SJCRH30 (cell line): ENCODE results near the gene ZMYND8. TPM values are rescaled to one million over a fixed set of nuclear protein-coding genes. Genes with fewer than 3 reads are reported as not detected.
A peak's percentile ranks its signal among the peaks of the same experiment; 100 is the strongest.

Experiments used
- DNase-seq, 2 experiments: peaks; one replicate each; pipeline ENCODE4 v3.0.0-alpha.2; 2015 to 2020
- H3K27ac ChIP-seq: fragments of 250-450 bp; sonication (Bioruptor Pico); 2 replicates; pipeline ENCODE4 v1.5.1; 2020; ENCODE audit warnings: mild to moderate bottlenecking, moderate library complexity
- H3K27me3 ChIP-seq: fragments of 250-450 bp; sonication (Bioruptor Pico); 2 replicates; pipeline ENCODE4 v1.5.1; 2020; ENCODE audit warnings: mild to moderate bottlenecking, moderate library complexity
- H3K36me3 ChIP-seq: fragments of 250-450 bp; sonication (Bioruptor Pico); 2 replicates; pipeline ENCODE4 v1.5.1; 2020; ENCODE audit warnings: mild to moderate bottlenecking, moderate library complexity
- H3K4me1 ChIP-seq: fragments of 250-450 bp; sonication (Bioruptor Pico); 2 replicates; pipeline ENCODE4 v1.5.1; 2020; ENCODE audit warnings: mild to moderate bottlenecking, moderate library complexity
- H3K4me3 ChIP-seq: fragments of 250-450 bp; sonication (Bioruptor Pico); 2 replicates; pipeline ENCODE4 v1.5.1; 2020; ENCODE audit warnings: mild to moderate bottlenecking, moderate library complexity
- H3K9me3 ChIP-seq: fragments of 250-450 bp; sonication (Bioruptor Pico); replicated peaks from 2 replicates; pipeline ENCODE4 v1.5.1; 2020; ENCODE audit warnings: mild to moderate bottlenecking, moderate library complexity
- total RNA-seq: library from RNA; depleted of rRNA; stranded (reverse); fragments of >200 nt; shearing (Covaris generic); gene quantifications from 2 replicates; pipeline ENCODE4 v1.2.3, GENCODE V29; 2014

The ZMYND8 gene
- total RNA-seq, 1 experiment from 2014 or later: 45.8 TPM

DNA sequence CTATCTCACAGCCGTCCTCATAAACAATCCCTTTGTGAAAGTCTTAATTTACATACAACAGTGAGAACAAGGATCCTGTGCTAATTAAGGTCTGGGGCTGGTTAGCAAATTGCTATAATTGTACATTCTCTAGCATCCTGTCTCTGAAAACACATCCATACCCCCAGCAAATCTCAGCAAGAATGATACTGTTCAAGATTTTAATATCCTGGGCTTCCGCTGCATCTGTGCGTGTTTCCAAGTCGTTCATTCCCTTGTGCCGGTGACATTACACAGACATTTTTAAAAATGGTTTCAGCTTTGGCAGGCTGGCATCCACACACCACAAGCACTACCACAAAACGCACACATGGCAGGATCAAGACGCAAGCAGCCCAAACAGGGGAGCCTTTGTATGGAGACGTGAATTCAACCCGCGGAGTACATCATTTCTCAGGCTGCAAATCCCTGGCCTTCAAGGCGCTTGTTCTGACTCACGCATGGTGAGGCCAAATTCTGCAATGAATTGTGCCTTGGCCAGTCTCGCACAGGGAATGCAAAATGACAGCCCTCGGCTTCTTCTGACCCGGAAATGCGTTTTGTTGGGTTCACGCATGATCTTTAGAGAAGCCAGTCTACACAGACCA lies 20.3 kb downstream of the ZMYND8 start:
- Histone ChIP-seq H3K27ac (no peak overlapping the region), H3K27me3 (no peaks in the 10 kb centered on the region), H3K4me1 (peaks cover 5% of the 10 kb centered on the region; the same call in 1 of the 2 replicates), H3K4me3 (no peak overlapping the region), H3K9me3 (no peaks in the 10 kb centered on the region), H3K36me3 (peaks cover 61% of the 10 kb centered on the region)
- peak in 1 of 2 experiments; percentile 49 for DNase-seq

DNA sequence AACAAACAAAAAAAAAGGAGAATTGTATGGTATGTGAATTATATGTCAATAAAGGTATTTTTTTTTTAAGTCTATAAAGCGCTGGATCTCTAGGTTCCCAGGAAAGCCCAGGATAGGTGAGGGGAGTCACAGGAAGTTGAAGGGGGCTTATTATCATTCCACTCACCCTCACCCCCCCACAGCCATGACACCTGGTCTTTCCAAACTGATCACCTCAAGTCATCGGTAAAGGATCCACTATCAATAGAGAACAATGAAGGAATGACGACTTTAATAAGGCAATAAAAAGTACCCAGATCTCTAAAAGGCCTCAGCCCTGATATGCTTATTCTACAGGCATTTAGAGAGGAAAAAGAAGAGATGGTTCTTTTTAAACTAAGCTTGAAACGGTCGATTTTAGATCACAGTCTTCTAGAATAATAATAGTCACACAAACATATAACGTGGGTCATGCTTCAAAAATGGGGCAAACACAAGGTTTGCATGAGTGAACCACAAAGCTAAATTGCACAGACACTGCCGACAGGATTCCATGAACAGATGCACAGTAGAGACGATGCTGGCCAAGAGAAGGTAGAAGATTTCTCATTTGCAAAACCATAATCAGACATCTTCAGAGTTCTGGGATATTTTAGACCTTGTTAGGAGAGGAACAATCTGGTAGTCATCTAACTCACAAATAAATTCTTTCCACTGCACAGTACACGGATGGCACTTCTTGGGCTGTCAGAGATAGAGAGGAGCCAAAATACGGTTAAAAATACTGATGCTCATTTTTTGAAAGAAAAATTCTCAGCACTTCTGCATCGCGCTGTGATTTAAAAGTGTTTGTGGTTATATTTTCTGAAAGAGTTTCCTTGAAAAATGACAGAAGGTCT lies 21.0 kb downstream of the ZMYND8 start:
- no peaks in the 10 kb centered on the region for H3K9me3 ChIP-seq
- H3K27ac ChIP-seq: no peak overlapping the region
- H3K4me1 ChIP-seq: peaks cover 5% of the 10 kb centered on the region; the same call in 1 of the 2 replicates

DNA sequence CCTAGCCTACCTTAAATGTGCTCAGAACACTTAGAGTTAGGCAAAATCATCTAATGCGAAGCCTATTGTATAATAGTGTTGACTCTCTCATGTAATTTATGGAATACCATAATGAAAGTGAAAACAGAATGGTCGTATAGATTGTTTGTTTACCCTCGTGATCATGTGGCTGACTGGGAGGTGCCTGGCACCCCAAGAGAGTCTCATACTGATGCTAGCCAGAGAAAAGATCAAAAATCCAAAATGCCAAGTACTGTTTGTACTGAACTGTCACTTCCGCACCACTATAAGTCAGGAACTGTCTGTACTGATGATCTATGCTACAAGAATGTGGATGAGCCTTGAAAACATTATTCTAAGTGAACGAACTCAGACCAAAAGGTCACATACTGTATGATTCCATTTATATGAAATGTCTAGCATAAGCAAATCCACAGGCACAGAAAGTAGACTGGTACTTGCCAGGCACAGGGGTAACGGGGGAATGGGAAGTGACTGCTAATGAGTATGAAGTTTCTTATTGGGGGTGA lies 22.4 kb downstream of the ZMYND8 start:
- Histone ChIP-seq H3K27me3 (no peaks in the 10 kb centered on the region), H3K4me3 (no peak overlapping the region), H3K27ac (no peak overlapping the region), H3K36me3 (peaks cover 49% of the 10 kb centered on the region), H3K9me3 (no peaks in the 10 kb centered on the region), H3K4me1 (peaks cover 5% of the 10 kb centered on the region; the same call in 1 of the 2 replicates)
- no peak for DNase-seq

More for the DNA sequence above, 21.0 kb downstream of the ZMYND8 start:
- Histone ChIP-seq H3K36me3 (peaks cover 61% of the 10 kb centered on the region), H3K4me3 (no peak overlapping the region), H3K27me3 (no peaks in the 10 kb centered on the region)
- DNase-seq: no peak

DNA sequence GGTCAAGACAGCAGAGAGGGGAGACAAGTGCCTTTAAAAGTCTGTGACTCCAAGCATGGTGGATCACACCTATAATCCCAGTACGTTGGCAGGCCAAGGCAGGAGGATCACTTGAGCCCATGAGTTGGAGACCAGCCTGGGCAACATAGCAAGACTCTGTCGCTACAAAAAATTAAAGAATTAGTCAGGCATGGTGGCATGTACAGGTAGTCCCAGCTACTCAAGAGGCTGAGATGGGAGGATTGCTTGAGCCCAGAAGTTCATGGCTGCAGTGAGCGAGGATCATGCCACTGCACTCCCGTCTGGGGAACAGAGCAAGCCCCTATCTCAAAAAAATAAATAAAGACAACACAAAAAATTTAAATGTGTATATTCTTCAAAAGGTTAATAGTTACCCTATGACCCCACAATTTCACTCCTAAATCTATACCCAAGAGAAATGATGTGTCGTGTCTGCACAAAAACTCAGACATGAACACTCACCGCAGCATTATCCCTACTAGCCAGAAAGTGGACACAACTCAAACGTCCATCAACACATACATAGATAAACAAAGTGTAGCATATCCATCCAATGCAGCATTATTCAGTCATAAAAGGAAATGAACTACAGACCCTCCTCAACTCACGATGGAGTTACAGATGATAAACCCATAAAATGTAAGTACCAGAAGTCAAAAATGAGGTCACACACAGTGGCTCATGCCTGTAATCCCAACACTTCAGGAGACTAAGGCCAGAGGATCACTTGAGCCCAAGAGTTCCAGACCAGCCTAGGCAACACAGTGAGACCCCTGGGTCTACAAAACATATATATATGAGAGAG lies 23.9 kb downstream of the ZMYND8 start:
- no peak for DNase-seq
- Histone ChIP-seq H3K4me3 (no peak overlapping the region), H3K9me3 (no peaks in the 10 kb centered on the region), H3K4me1 (peaks cover 5% of the 10 kb centered on the region; the same call in 1 of the 2 replicates), H3K36me3 (peaks cover 44% of the 10 kb centered on the region), H3K27me3 (no peaks in the 10 kb centered on the region), H3K27ac (no peak overlapping the region)

DNA sequence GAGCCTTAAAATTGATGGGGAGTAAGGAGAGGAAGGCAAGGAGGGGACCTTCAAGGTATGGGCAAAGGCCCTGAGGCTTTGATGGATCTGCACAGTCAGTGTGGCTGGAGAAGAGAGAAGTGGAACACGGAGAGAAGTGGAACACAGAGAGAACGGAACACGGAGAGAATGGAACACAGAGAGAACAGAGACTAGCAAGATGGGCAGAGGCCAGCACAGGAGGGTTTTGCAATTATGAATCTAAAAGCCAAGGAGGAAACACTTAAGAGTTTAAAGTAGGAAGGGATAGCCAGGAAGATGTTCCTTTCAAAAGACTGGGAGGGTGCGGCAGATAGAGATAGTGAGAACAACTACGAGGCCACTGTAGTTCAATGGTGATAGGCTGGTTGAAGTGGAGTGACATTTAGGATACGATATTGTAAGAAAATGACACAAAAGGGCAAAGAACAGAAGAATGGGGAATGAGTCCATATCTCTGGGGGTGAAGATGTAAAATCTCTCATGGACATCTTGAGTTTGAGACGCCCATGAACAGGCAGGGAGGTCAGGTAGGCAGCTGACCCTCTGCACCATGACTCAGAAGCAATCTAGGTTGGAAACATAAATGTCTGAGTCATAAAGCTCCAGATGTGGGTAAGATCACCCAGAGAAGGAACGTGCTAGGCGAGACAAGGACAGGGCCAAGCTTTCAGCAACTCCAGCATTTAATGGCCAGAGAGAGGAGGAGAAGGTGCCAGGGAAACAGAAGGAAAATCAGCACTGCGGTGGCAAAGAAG lies 25.4 kb downstream of the ZMYND8 start:
- DNase-seq: no peak
- no peaks in the 10 kb centered on the region for H3K27me3 ChIP-seq
- no peak overlapping the region for H3K27ac ChIP-seq
- H3K4me1 ChIP-seq: peaks cover 5% of the 10 kb centered on the region; the same call in 1 of the 2 replicates
- H3K9me3 ChIP-seq: no peaks in the 10 kb centered on the region
- H3K4me3 ChIP-seq: no peak overlapping the region
- H3K36me3 ChIP-seq: peaks cover 35% of the 10 kb centered on the region

DNA sequence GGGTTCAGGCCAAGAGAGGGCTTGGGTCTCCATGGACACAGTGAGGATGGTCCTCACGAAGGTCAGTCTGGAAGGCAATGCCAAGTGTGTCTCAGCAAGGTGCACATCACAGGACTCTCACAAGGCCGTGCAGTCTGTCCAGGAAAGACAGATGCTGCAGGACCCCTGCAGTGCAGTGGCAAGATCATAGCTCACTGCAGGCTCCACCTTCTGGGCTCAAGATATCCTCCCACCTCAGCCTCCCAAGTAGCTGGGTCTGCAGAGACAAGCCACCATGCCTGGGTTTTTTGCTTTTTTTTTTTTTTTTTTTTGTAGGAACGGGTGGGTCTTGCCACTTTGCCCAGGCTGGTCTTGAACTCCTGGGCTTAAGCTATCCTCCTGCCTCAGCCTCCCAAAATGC lies 26.4 kb downstream of the ZMYND8 start:
- Histone ChIP-seq H3K9me3 (no peaks in the 10 kb centered on the region), H3K4me3 (no peak overlapping the region), H3K36me3 (peaks cover 29% of the 10 kb centered on the region), H3K4me1 (peaks cover 5% of the 10 kb centered on the region; the same call in 1 of the 2 replicates), H3K27me3 (no peaks in the 10 kb centered on the region), H3K27ac (no peak overlapping the region)
- no peak for DNase-seq

DNA sequence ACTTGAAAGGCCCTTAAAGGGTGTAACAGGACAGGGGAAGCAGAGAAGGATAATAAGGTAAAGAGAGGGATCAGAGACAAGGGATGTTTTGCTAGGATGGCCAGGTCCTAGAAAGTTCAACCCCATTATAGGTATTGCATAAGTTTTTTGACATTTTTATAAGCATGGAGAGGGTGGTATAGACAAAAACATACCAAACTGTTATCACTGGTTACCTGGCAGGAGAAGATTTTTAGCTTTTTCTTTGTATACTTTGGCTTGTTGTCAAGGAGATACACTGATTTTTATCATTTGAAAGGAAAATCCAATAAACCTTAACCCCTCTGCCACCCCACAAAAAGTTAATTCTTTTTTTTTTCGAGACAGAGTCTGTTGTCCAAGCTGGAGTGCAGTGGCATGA lies 28.4 kb downstream of the ZMYND8 start:
- Histone ChIP-seq H3K9me3 (no peaks in the 10 kb centered on the region), H3K36me3 (peaks cover 22% of the 10 kb centered on the region), H3K27me3 (no peaks in the 10 kb centered on the region), H3K4me1 (no peaks in the 10 kb centered on the region), H3K4me3 (no peak overlapping the region), H3K27ac (no peak overlapping the region)
- no peak for DNase-seq

DNA sequence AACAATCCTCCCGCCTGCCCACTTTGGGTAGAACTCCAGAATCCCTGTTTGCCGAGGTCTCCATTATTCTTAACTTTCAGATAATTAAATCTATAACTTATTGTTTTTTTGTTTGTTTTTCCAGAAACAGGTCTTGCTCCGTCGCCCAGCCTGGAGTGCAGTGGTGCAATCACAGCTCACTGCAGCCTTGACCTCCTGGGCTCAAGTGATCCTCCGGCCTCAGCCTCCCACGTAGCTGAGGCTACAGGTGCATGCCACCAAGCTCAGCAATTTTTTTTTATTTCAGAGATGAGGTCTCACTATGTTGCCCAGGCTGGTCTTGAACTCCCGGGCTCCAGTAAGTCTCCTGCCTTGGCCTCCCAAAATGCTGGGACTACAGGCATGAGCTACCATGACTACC lies 28.8 kb downstream of the ZMYND8 start:
- Histone ChIP-seq H3K9me3 (no peaks in the 10 kb centered on the region), H3K27ac (no peak overlapping the region), H3K27me3 (no peaks in the 10 kb centered on the region), H3K4me1 (no peaks in the 10 kb centered on the region), H3K36me3 (peaks cover 18% of the 10 kb centered on the region), H3K4me3 (no peak overlapping the region)
- DNase-seq: no peak

DNA sequence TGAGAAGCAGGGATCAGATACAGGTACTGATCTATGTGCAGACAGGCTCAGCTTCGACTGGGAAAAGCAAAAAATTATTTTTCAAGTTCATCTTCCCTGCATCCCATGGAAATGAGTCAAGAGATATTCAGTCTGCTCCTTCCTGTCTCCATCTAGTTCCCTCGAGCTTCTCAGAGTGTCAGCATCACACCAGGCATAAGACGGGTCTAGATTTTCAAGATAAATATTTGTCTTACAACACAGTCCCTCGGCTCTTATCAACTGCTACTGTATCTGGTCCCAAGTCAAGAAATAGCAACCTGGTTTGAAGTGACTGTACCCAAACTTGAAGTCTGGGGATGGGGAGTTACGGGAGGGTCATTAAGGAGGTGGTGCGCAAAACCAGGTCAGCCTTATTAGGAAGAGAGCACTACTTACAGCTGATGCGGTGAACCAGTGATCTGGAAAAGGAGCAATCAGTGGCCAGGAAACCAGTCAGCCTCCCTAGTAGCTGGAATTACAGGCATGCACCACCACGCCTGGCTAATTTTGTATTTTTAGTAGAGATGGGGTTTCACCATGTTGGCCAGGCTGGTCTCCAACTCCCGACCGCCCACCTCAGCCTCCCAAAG lies 29.7 kb downstream of the ZMYND8 start:
- no peak for DNase-seq
- H3K36me3 ChIP-seq: peaks cover 9% of the 10 kb centered on the region; the same call in 1 of the 2 replicates
- no peak overlapping the region for H3K4me3 ChIP-seq
- H3K4me1 ChIP-seq: no peaks in the 10 kb centered on the region
- H3K27ac ChIP-seq: no peak overlapping the region
- H3K27me3 ChIP-seq: no peaks in the 10 kb centered on the region
- H3K9me3 ChIP-seq: no peaks in the 10 kb centered on the region

DNA sequence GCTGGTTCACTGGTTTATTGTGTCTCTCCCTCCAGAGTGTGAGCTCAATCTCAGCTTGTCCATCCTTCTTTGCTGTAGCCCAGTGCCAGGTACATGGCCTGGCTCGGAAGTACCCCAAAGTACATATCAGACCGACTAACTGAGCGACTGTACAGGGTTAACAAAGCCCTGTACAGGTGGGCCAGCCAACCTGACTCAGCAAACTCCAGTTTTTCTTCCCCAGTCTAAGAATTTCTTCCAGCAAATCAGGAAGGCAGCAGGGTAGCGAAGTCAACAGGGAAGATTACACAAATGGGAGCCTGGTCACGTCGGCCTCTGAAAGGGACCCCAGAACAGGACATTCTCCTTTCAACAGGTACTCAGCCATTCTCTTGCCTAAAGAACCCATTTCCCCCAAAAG lies 31.3 kb downstream of the ZMYND8 start:
- no peak for DNase-seq
- 0 out of 2 replicates have a peak, but pooled peaks cover under 1% of the 10 kb centered on the region for H3K4me1 ChIP-seq
- H3K27me3 ChIP-seq: no peaks in the 10 kb centered on the region
- no peaks in the 10 kb centered on the region for H3K9me3 ChIP-seq
- 0 out of 2 replicates have a peak, but pooled peaks cover 5% of the 10 kb centered on the region for H3K36me3 ChIP-seq
- H3K27ac ChIP-seq: no peak overlapping the region
- H3K4me3 ChIP-seq: no peak overlapping the region

DNA sequence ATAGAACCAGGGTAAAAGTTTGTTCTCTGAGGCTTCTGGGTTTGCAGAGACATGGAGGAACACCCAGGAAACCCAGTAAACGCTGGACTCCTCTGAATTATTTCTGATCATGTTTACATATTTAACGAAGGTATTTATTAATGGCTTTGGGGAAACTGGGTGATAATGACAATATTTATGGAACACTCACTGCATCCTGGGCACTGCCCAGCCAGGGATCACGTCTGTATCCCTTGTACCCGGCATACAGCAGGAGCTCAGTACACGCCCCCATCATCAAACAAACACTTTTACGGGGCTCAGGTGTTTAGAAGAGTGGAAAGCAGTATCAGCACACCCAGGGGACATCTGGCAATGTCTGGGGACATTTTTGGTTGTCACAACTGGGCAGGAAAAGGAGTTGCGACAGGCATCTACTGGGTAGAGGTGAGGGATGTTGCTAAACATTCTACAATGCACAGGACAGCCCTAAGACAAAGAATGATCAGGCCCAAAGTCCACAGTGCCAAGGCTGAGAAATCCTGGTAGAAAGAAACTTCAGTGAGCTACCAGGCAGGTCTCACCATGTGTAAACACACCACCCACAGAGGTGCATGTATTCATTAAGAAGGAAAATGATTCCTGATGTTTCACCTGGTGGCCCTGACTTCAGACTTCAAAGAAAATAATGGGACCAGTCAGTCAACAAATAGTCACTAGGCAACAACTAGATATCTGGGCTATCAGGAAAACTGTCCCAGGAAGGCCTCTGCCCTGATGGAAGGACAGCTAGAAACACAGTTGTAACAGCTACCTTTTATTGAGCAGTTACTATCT lies 35.3 kb downstream of the ZMYND8 start:
- H3K27me3 ChIP-seq: no peaks in the 10 kb centered on the region
- no peak for DNase-seq
- H3K9me3 ChIP-seq: no peaks in the 10 kb centered on the region
- no peak overlapping the region for H3K4me3 ChIP-seq
- H3K4me1 ChIP-seq: peaks cover 18% of the 10 kb centered on the region
- H3K27ac ChIP-seq: no peak overlapping the region
- H3K36me3 ChIP-seq: no peaks in the 10 kb centered on the region

DNA sequence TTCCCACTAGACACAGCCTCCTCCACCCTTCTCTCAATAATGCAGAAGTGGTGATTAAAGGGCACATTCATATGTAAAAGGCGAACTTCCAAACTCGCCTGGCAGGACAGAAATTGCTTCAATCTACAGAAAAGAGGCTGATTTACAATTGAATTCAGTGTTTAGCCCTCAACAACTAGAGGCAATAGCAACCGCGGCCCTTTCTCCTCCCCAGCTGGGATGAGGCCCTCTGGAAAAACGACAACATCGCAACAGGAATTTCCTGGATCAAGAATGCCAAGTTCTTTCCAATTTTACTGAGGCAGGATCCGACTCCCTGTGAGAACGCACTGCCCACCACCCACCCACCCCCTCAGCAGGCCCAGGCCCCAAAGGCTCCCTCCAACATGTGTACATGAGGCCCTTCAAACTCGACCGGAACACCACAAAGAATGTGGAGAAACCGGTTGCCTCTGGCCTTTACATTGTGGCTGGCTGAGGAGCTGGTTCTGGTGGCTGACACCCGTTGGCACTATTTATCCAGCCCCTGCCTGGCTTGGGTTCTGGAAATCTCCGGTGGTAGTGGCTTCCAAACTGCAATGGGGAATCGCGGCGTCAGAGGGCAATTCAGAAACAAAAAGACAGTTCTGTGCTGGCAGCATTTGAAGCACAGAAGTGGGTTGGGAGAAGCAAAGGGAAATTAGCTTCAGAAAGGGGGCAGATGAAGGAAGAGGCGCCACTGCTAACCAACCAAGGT lies 36.8 kb downstream of the ZMYND8 start:
- Histone ChIP-seq H3K27ac (peak overlapping the region; percentile 13; the same call in 1 of the 2 replicates), H3K4me3 (no peak overlapping the region), H3K9me3 (no peaks in the 10 kb centered on the region), H3K4me1 (peaks cover 21% of the 10 kb centered on the region), H3K27me3 (no peaks in the 10 kb centered on the region), H3K36me3 (no peaks in the 10 kb centered on the region)
- DNase-seq: peak; percentile 41 to 42
